Renal cortical epithelial cell (primary cell): ENCODE data around the gene PDE2A. TPM values are rescaled to one million over a fixed set of nuclear protein-coding genes. Genes with fewer than 3 reads are reported as not detected.

ENCODE experiments used
- DNase-seq: peaks from one replicate; pipeline ENCODE4 v3.0.0-alpha.2; 2011; ENCODE audit warnings: low read depth
- total RNA-seq: library from RNA; depleted of rRNA; stranded (reverse); fragments of >200 nt; gene quantifications from 2 replicates; pipeline ENCODE4 v1.2.3, GENCODE V29; 2014

PDE2A gene
- total RNA-seq, 1 donor from 2014 or later = 0.50 TPM

DNA sequence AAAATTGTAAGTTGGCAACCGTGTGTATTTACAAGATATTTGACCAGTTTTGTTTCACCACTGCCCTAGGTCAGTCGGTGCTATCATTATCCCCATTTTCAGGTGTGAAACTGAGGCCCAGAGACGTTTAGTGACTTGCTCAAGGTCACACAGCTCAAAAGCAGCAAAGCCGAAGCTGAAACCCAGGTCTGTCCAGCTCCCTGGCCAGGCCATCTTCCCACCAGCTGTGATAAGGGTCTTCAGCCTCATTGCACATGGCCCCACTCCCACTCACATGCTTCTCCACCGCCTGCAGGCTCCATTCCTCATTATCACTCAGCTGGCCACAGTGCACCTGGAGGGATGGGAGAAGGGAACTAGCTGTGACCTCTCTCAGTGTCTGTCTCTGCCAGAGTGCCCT is 83.2 kb downstream of the PDE2A start:
- DNase-seq = no peak

DNA sequence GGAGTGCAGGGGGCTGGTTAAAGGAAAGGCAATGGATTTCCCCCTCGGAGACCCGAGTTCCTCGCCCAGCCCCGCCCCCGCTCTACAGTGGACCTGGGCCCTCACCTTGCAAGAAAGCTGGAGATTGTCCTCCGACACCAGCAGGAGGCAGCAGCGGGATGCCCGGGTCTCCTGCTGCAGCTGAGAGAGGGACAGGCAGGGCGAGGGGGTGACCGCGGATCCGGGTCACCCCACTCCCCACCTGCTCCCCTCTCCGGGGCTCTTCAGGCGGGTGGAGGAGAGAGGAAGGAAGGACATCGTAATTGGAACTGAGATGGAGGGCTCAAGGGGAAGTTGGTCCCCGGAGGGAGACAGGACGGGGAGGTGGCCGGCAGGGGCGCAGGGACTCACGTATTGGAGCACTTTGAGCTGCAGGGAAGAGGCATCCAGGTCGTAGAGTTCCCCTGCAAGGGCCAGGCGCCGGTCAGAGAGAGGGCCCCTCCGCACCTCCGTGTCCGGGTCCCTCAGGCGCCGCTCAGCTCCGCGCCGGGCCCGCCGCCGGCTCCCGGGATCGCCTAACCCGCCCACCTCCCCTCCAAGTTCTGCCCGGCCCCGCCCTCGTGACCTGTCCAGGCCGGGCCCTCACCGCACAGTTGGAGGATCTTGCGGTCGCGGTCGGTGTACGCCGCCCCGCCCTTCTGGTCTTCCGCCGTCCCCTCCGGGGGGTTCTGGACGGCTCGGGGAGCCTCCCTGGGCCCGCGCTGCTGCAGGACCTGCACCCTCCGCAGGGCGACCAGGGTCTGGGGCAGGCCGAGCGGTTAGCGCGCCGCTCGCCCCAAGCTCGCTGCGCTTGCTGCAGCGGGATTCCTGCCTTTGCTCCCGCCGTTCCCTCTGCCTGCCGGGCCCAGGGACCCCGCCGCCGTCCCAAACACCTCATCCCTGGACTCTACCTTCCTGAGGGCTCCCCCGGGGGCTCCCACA is 84.1 kb downstream of the PDE2A start:
- peak; percentile 27 for DNase-seq

DNA sequence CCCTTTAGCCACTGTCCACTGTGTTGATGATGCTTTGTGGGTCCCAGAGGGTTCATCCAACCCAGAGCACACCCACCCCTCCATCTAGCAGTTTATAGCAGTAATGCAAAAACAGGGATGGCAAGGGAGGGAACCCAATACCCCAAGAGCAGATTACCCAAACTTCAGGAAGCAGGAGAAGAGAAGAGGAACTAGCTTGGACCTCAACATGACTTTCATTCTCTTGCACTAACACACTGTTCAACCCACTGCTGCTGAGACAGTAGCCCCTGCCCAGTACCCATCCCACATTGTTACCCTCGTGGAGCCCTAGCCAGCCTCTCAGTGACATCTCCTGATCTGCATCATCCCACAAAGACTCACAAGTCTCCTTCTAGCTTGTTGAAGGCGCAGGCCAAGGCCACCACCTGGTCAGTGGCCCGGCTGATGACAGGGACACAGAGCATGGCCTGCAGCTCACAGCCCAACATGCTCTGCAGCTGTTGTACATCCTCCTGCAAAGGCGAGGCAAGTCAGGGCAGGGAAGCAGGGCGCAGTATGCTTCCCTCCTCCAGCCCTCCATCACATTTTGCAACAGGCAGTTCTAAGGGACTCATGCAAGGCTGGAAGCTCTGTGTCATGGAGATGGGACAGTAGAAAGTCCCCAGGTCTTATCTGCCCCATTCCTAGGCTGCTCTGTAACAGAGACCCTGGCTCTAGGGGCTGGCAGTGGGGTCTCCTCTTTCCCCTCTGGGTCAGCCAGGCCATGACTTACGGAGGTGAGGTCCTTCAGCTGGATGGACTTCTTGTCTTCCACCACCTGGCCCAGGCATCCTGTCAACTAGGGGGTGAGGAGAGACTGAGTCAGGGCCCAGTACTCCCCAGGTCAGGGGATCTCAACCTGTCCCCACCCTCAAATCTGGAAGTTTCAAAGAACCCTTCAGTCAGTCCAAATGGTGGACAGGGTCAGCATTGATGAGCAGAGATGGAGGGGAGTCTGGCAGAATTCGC is 85.5 kb downstream of the PDE2A start:
- DNase-seq = no peak

DNA sequence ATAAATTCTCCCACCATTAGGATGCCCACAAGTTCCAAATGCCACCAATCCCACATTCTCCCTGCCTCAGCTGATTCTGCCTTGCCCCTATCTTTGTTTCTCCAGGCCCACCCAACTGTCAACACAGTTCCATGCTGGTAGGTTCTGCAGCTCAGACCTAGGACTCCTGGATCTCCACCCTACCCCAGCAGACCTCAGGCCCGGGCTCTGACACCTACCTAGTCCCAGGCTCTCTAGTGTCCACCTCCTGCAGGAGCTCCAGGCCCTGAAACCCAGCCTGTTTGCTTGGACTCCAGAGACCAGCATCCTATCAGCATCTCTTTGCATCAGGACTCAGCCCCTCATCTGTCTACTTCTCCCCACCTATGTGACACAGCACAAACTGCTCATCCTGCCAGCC is 86.5 kb downstream of the PDE2A start:
- no peak for DNase-seq

DNA sequence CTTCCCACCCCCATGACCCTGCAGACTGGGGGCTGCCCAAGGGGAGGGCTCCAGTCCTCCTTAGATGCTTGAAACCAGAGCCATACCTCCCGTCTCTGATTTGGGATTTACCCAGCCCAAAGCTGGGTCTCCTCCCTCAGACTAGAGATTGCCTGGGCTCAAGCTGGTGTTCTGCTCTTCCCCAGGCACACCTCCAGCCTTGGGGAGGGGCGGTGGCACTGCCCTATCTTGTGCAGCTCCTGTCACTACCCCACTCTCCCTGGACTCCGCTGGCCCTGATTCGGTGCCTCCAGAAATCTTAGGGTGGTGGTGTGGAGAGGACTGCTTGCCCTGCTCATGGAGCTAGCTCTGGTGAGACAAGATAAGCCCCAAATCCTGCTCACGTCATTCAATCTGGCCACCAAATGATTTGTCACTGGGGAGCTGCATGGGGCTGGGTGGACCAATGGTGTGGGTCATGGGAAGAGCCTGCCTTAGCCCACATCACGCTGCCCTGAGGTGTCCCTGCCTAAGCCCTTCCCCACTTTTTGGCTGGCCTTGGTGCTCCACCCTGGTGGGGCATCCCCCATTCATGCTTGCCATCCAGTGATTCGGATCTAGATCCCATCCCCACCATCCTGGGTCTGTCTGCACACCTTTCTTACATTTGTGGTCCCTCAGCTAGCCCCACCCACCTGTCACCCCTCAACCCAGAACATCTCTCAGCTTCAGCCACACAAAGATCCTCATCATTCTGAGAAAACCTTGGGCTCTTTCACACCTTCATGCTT is 87.7 kb downstream of the PDE2A start:
- DNase-seq = no peak

DNA sequence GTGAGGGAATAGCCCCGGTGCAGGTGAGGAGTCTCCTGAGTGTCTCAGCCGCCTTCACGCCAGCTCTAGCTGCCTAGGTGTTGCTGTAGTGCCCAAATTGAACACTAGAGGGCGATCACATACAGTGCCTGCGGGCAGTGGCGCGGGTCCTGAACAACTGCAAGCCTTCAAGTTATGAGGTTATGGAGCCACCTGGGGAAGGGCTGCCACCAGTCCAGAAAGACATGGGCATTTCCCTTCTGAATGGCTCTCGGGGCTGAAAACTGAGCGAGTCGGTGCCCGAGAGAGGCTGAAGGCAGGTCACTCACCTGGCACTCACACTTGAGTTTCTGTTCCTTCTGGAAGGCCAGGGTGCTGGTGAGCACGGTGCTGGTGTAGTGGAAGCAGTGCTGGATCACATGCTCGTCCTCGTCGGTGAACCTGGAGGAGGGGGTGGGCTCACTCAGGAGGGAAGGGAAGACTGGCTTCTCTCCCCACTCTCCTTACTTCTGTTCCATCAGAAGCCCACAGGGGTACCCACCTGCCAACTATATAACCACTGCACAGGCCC is 88.4 kb downstream of the PDE2A start:
- DNase-seq = peak; percentile 51

DNA sequence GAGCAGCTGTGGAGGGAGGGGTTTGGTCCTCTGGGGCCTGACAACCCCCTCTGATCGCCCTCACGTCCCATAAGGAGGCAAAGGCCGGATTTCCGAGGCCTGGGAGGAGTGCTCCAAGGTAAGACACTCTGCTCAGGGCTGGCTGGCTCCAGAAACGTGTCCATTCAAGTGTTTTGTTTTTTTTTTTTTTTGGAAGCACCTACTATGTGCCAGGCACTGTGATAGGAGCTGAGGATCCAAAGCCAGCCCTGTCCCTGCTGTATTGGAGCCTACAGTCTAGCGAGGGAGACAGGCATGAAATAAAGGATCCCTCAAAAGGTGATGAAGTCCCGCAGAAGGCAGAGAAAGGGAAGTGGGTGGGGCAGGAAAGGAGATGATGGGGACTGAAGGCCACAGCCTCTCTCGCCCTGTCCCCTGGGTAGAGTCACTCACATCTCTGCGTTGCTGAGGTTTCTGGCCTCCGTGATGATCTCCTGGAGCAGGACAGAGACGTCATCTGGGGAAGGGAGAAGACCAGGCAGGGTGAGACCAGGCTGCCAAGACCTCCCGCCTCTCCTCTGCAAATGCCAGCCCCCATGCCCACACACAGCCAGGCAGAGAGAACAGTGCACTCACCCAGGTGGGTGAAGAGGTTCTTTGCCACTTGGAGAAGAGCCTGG is 89.2 kb downstream of the PDE2A start:
- no peak for DNase-seq

DNA sequence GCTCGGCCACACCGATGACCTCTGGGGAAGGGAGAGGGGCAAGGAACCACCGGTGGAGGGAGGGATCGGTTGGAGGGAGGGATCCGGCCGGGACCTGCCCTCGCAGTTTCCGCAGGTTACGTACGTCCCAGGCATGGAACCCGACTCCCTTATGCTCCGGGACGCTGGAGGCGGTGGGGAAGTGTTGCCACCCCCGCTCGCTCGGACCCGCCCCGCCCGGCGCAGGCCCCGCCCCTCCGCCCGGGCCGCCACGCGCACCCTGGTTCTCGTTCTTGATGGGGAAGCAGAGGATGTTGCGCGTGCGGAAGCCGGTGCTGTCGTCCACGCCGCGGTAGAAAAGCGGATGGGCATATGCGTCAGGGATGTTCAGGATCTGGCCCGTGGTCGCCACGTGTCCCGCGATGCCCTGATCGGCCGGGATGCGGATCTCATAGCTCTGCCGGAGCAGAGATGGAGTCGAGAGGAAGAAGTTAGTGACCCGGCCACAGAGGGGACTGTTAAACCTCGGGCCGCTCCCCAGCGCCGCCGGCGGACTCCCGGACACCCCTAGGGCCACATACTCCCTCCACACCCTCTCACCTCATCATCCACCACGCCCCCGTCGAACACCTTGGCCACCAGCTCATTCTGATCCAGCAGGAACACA is 89.8 kb downstream of the PDE2A start:
- DNase-seq = no peak

DNA sequence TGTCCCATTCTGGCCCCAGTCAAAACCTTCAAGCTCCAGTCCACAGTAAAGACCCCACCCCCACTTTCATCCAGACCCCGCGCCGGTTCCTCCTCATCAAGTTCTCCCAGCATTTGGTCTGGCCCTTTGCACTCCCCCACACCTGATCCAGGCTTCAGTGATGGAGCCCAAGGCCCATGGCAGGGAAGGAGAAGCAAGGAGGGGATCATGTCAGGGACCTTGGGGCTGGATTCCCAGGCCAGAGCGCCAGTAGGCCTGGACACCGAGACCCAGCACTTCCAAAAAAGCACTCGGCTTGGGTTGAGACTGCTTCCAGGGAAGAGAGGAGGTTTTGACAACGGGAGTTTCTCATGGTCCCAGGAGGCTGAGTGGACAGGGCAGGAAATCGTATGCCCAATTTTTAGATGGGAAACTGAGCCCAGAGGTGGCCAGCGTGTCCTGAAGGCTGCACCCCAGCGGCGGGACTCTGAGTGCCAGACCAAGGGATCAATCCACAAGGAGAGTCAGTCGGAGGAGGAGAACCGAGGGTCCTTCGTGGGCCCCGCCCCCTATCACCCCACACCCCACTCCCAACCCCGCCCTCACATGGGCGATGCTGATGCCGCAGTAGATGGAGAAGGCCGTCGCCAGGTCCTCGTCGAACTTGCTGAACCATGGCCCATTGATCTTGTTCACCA is 90.5 kb downstream of the PDE2A start:
- no peak for DNase-seq

DNA sequence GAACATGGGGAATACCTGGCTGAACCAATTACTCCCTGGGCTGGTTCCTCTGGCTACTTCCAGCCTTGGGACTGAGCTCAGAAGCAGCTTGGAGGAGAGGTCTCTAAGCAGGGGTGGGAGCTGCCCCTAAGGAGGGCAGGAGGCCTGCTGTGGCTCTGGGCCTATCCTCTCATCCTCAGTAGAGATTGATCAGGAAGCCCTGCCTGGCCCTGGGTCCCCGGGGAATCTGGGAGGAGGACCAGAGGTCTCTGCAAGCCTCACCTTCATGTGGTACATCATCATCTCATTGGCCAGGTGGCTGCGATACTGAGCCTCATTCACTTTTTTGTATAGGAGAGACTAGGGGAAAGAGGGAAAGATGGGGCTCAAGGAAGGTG is 91.1 kb downstream of the PDE2A start:
- no peak for DNase-seq

DNA sequence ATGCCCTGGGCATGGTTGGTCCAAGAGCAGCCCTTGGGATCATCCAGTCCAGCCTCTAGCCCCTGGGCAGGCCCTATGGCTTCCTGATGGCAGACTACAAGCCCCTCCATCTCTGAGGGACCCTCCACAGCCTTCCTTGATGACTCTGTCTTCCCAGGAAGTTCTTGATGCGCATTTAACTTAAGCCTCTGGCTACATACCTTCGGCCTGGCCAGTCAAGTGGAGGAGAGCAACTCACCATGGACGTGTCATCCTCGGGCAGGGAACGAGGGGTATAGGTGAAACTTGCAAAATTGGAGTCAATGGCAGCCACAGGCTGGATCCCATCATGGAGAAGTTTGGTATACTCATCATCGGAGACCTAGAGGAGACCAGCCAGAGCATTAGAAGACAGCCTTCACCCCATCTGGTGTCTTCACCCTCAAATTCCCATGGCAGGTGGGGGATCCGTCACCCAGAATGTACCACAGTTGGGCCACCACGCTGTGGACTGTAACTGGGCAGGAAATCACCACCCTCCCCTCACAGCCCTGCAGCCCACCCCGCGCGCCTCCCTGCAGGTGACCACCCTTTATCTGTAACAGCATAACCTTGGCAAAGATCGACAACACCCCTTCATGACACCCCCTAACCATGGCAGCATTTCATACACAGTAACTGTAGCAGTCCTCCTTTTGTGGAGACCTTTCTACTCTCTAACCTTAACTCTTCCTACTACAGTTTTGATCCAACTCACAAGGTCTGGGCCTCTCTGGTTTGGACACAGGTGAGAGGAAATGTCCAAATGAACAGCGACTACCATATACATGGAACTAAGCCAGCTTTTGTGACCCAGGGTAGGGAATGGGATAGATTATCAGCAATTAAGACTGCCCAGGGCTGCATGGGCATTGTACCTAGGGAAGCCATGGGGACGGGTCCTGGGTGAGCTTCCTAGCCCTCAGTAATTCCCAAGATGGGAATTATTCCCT is 91.7 kb downstream of the PDE2A start:
- DNase-seq = no peak

DNA sequence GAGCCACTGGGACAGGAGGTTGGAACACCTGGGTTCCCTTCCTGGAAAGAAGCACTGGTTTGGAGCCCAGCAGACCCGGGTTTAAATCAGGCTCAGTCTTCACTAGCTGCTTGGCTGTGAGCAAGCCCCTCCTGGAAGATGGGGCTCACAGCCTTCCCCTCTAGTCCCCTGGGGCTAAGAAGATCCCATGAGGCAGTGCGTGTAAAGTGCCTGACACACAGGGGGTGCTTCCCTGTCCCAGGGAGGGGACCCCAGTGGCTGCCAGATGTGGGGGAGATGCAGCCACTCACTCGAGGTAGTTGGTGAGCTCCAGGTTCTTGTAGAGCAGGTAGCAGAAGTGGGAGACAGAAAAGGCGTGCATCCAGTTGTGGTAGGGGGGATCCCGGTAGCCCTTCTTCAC is 93.2 kb downstream of the PDE2A start:
- no peak for DNase-seq

DNA sequence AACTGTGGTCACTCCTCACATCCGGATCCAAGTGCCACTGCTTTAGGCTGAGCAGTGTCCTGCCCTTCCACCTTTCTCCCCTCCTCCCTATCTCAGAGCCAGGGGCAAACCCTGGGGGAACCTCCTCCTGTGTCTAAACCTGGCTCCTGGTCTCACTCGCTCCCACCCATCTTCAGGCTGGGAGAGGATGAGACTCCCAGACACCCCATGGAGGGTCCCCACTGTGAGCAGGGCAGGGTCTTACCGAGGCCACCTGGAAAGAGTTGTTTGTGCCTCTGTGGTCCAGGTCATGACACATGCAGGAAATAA is 93.6 kb downstream of the PDE2A start:
- DNase-seq = no peak

DNA sequence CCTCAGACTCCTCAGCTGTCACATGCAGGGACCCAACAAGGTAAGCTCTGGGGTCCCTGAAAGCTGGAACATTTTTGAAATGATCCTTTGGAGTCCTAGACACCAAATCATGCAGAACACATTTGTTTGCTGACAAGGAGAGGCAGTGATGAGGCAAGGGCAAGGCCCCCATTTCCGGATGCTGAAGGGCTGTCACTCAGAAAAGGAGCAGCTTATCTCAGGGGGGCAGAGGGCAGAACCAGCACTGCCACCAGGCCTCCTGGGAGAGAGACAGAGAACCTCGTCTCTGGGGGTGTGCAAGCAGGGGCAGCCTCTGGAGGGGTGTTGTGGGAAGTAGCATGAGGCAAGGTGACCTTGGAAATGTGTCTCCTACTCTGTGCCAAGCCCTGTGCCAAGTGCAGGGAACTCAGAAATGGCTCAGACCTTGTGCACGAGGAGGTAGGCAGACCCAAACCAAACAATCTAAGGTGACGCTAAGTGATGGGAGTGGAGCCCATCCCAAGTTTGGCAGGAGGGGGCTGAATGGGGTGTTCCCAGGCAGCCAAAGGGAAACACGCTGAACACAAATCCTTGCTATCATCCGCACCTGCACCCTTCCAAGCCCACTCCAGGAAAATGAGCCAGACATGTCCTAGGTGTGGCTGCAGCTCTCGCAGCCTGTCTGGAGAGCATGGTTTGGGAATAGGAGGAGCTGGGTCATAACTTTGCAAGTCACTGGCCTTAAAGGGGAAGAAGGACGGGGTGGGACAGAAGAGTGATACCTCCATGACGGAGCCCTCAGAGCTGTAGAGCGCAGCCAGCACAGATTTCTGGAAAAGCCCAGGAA is 94.2 kb downstream of the PDE2A start:
- DNase-seq = no peak

DNA sequence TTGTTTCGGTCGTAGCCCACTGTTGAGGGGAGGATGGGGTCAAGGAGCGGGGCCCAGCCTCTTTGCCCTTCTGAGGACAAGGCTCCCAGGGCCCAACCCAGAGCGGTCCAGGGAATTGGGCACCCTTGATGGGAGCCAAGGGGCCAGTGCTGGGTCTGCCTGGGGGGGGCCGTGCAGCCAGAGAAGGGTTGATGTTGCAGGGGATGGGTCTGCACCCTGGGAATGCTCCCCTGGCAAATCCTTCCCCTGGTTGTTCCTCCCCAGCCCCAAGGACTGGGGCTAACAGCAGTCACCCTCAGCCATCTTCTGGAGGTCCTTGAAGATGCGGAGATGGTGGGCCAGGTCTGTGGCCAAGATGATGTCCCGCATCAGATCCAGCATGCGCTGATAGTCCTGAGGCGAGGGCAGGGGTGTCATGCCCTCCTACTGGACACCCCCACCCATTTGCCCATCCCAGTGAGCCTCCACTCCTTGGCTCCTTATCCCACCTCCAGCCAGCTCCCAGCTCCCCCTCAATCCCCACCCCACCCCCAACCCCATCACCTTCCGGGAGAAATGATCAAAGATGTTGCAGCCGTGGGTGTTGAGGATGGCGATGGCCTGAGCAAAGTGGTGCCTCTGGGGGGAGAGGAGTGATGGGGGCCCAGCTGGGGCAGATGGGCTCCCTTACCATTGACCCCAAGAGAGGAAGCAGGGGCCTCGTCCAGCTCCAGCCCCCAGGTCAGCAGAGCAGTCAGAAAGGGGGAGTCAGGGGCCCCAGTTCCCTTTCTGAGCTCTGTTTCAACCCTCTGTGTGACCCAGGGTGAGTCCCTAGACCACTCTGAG is 95.0 kb downstream of the PDE2A start:
- no peak for DNase-seq

DNA sequence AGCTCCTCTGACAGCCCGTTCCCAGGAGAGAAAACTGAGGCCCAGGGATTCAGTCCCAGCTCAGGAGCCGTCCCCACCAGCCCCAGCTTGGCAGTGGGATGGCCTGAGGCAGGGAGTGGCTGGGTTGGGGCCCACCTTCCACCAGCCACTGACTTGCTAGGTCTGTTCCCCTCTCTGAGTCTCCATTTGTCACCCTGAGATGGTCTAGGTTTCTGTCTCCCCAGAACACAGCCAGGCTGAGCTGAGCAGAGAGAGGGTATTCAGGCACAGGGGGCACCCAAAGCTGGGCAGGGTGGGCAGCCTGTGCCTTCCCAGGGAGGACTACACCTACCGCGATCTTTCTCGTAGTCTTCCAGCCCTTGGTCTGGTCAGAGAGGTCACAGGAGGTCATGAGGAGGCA is 95.7 kb downstream of the PDE2A start:
- no peak for DNase-seq

DNA sequence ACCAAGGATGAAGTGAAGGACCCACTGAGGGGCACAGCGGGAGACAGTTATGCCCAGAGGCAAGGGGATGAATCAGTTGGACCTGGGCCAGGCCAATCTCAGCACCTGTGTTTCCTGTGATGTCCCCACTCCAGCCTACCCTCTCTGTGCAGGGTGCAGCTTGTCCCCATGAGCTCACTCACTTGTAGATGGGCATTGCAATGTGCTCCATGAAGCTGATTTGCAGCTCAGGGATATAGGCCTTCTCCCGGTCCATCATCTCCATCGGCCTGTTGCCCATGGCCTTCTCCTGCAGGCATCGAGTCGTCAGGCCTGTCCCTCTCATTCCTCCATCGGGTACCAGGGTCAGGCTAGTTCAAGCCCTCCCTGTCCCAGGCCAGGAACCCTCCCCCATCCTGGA is 96.2 kb downstream of the PDE2A start:
- no peak for DNase-seq
